Activated CD4-positive, alpha-beta T cell treated with anti-CD3 and anti-CD28 coated beads, Interleukin-2, amount 10 ng/mL, durations not matched to agents 7 days and 5 days (primary cell): ENCODE results near the gene CHTF18. TPM values are rescaled to one million over a fixed set of nuclear protein-coding genes. Genes with fewer than 3 reads are reported as not detected.
"Not testable (repeated sequence)": the region's sequence is repeated elsewhere in the genome, so short reads cannot be mapped to it uniquely, and the experiment has no call there.

Experiments used
- CTCF ChIA-PET: fragments of 350-600 bp; sonication (Branson Sonifier 250); formaldehyde crosslinking; loops from one replicate; lab custom pipeline; 2021; ENCODE audit warnings: antibody characterized with exemption; lab: Charles Lee
- POLR2A ChIA-PET: fragments of 350-600 bp; sonication (Branson Sonifier 250); formaldehyde crosslinking; loops from one replicate; lab custom pipeline; 2021; ENCODE audit warnings: antibody characterized with exemption; lab: Charles Lee
- DNase-seq: peaks from one replicate; pipeline ENCODE4 v3.0.0-alpha.2; 2020
- H3K27ac Mint-ChIP-seq: one replicate; pipeline ENCODE4 v1.8.0; 2021; ENCODE audit warnings: mild to moderate bottlenecking, moderate library complexity, mixed read lengths
- H3K27me3 Mint-ChIP-seq: one replicate; pipeline ENCODE4 v1.8.0; 2021; ENCODE audit warnings: mixed read lengths
- H3K36me3 Mint-ChIP-seq: one replicate; pipeline ENCODE4 v1.8.0; 2021; ENCODE audit warnings: low read depth, mixed read lengths
- H3K4me1 Mint-ChIP-seq: one replicate; pipeline ENCODE4 v1.8.0; 2021; ENCODE audit warnings: mixed read lengths
- H3K4me3 Mint-ChIP-seq: one replicate; pipeline ENCODE4 v1.8.0; 2021; ENCODE audit warnings: mild to moderate bottlenecking, moderate library complexity, mixed read lengths
- H3K9me3 Mint-ChIP-seq: one replicate; pipeline ENCODE4 v1.8.0; 2021; ENCODE audit warnings: mixed read lengths
- total RNA-seq, 2 experiments: library from RNA; stranded (reverse); gene quantifications; one replicate each; pipeline ENCODE4 v1.2.3, GENCODE V29; 2021

CHTF18 gene
- total RNA-seq, 2 experiments from 2014 or later = 85.9 to 111 TPM

- POLR2A ChIA-PET = no interaction called here
- H3K27ac Mint-ChIP-seq = no peak overlapping the region
- H3K36me3 Mint-ChIP-seq = no peaks in the 10 kb centered on the region
- H3K4me1 Mint-ChIP-seq = peaks cover 10% of the 10 kb centered on the region
- CTCF ChIA-PET = interaction anchor here (0.6 kb wide), 3 partner anchors 11 to 349 kb away, joined by 3 read pairs; no protein-coding TSS in a partner anchor
- peaks cover 18% of the 10 kb centered on the region for H3K27me3 Mint-ChIP-seq
- H3K9me3 Mint-ChIP-seq = no peaks in the 10 kb centered on the region
- DNase-seq = no peak
- no peak overlapping the region for H3K4me3 Mint-ChIP-seq
Observed at GRCh38 chr16:814974-815373, 26.6 kb downstream of the CHTF18 start.

- no peak for DNase-seq
- CTCF ChIA-PET = no interaction called here
- Mint-ChIP-seq H3K4me1 (peaks cover 15% of the 10 kb centered on the region), H3K36me3 (no peaks in the 10 kb centered on the region), H3K4me3 (no peak overlapping the region), H3K27ac (no peak overlapping the region), H3K9me3 (no peaks in the 10 kb centered on the region), H3K27me3 (peaks cover 18% of the 10 kb centered on the region)
- POLR2A ChIA-PET = no interaction called here
Observed at GRCh38 chr16:815861-816260, 27.4 kb downstream of the CHTF18 start.

GRCh38 chr16:817001-817906, 28.8 kb downstream of the CHTF18 start:
- H3K4me1 Mint-ChIP-seq = peaks cover 15% of the 10 kb centered on the region
- POLR2A ChIA-PET = no interaction called here
- CTCF ChIA-PET = no interaction called here
- no peaks in the 10 kb centered on the region for H3K36me3 Mint-ChIP-seq
- DNase-seq = no peak
- H3K27ac Mint-ChIP-seq = no peak overlapping the region
- H3K4me3 Mint-ChIP-seq = no peak overlapping the region
- peaks cover 13% of the 10 kb centered on the region for H3K27me3 Mint-ChIP-seq
- H3K9me3 Mint-ChIP-seq = no peaks in the 10 kb centered on the region

GRCh38 chr16:818132-818531, 29.7 kb downstream of the CHTF18 start:
- no peaks in the 10 kb centered on the region for H3K36me3 Mint-ChIP-seq
- H3K4me1 Mint-ChIP-seq = peaks cover 14% of the 10 kb centered on the region
- ChIA-PET POLR2A (no interaction called here), CTCF (no interaction called here)
- H3K27me3 Mint-ChIP-seq = peaks cover 8% of the 10 kb centered on the region
- H3K27ac Mint-ChIP-seq = no peak overlapping the region
- H3K9me3 Mint-ChIP-seq = no peaks in the 10 kb centered on the region
- no peak overlapping the region for H3K4me3 Mint-ChIP-seq
- no peak for DNase-seq

- no peak overlapping the region for H3K27ac Mint-ChIP-seq
- ChIA-PET POLR2A (no interaction called here), CTCF (no interaction called here)
- H3K36me3 Mint-ChIP-seq = no peaks in the 10 kb centered on the region
- H3K4me3 Mint-ChIP-seq = no peak overlapping the region
- H3K4me1 Mint-ChIP-seq = peaks cover 14% of the 10 kb centered on the region
- DNase-seq = no peak
- H3K9me3 Mint-ChIP-seq = no peaks in the 10 kb centered on the region
- H3K27me3 Mint-ChIP-seq = peaks cover 8% of the 10 kb centered on the region
Observed at GRCh38 chr16:818592-818991, 30.2 kb downstream of the CHTF18 start.

- CTCF ChIA-PET = no interaction called here
- peak overlapping the region; percentile 83 for H3K27ac Mint-ChIP-seq
- no peak overlapping the region for H3K4me3 Mint-ChIP-seq
- POLR2A ChIA-PET = no interaction called here
- H3K27me3 Mint-ChIP-seq = peaks cover 4% of the 10 kb centered on the region
- peak; percentile 52 for DNase-seq
- H3K9me3 Mint-ChIP-seq = no peaks in the 10 kb centered on the region
- peaks cover 14% of the 10 kb centered on the region for H3K4me1 Mint-ChIP-seq
- no peaks in the 10 kb centered on the region for H3K36me3 Mint-ChIP-seq
Observed at GRCh38 chr16:819336-820043, 31.1 kb downstream of the CHTF18 start.

- POLR2A ChIA-PET = interaction anchor here (0.6 kb wide), 1 partner anchor 1905 kb away, joined by 3 read pairs; no protein-coding TSS in a partner anchor
- CTCF ChIA-PET, H3K27me3 Mint-ChIP-seq, DNase-seq, H3K9me3 Mint-ChIP-seq, H3K4me3 Mint-ChIP-seq, H3K36me3 Mint-ChIP-seq: not testable (repeated sequence)
- H3K4me1 Mint-ChIP-seq = peaks cover 14% of the 10 kb centered on the region
- H3K27ac Mint-ChIP-seq = peak overlapping the region; percentile 83
Observed at GRCh38 chr16:820044-820408, 31.6 kb downstream of the CHTF18 start.

GRCh38 chr16:820748-821147, 32.3 kb downstream of the CHTF18 start:
- Mint-ChIP-seq H3K27ac (no peak overlapping the region), H3K36me3 (no peaks in the 10 kb centered on the region), H3K4me1 (peaks cover 14% of the 10 kb centered on the region), H3K4me3 (no peak overlapping the region), H3K27me3 (peaks cover 2% of the 10 kb centered on the region), H3K9me3 (no peaks in the 10 kb centered on the region)
- ChIA-PET CTCF (no interaction called here), POLR2A (interaction anchor here (0.6 kb wide), 1 partner anchor 1905 kb away, joined by 3 read pairs; no protein-coding TSS in a partner anchor)
- no peak for DNase-seq

GRCh38 chr16:821751-822150, 33.3 kb downstream of the CHTF18 start:
- Mint-ChIP-seq H3K4me3 (no peak overlapping the region), H3K27me3 (peaks cover 2% of the 10 kb centered on the region), H3K36me3 (no peaks in the 10 kb centered on the region), H3K27ac (no peak overlapping the region), H3K4me1 (peaks cover 14% of the 10 kb centered on the region), H3K9me3 (no peaks in the 10 kb centered on the region)
- ChIA-PET POLR2A (no interaction called here), CTCF (no interaction called here)
- no peak for DNase-seq

GRCh38 chr16:822174-822908, 33.9 kb downstream of the CHTF18 start:
- DNase-seq = no peak
- CTCF ChIA-PET = no interaction called here
- H3K36me3 Mint-ChIP-seq = no peaks in the 10 kb centered on the region
- peaks cover 14% of the 10 kb centered on the region for H3K4me1 Mint-ChIP-seq
- no peaks in the 10 kb centered on the region for H3K9me3 Mint-ChIP-seq
- no peak overlapping the region for H3K4me3 Mint-ChIP-seq
- POLR2A ChIA-PET = no interaction called here
- H3K27me3 Mint-ChIP-seq = peaks cover 2% of the 10 kb centered on the region
- H3K27ac Mint-ChIP-seq = no peak overlapping the region

GRCh38 chr16:822909-823297, 34.5 kb downstream of the CHTF18 start:
- Mint-ChIP-seq H3K9me3 (no peaks in the 10 kb centered on the region), H3K4me1 (peaks cover 14% of the 10 kb centered on the region), H3K27me3 (peaks cover 2% of the 10 kb centered on the region), H3K4me3 (no peak overlapping the region), H3K36me3 (no peaks in the 10 kb centered on the region), H3K27ac (no peak overlapping the region)
- DNase-seq = no peak
- CTCF ChIA-PET = no interaction called here
- POLR2A ChIA-PET = no interaction called here

- ChIA-PET POLR2A (no interaction called here), CTCF (no interaction called here)
- H3K27ac Mint-ChIP-seq = no peak overlapping the region
- DNase-seq = no peak
- no peak overlapping the region for H3K4me3 Mint-ChIP-seq
- no peaks in the 10 kb centered on the region for H3K36me3 Mint-ChIP-seq
- H3K4me1 Mint-ChIP-seq = peaks cover 13% of the 10 kb centered on the region
- H3K27me3 Mint-ChIP-seq = peaks cover 2% of the 10 kb centered on the region
- H3K9me3 Mint-ChIP-seq = no peaks in the 10 kb centered on the region
Observed at GRCh38 chr16:824194-824593, 35.8 kb downstream of the CHTF18 start.

GRCh38 chr16:824601-825000, 36.2 kb downstream of the CHTF18 start:
- POLR2A ChIA-PET = no interaction called here
- no peaks in the 10 kb centered on the region for H3K9me3 Mint-ChIP-seq
- H3K27ac Mint-ChIP-seq = no peak overlapping the region

More at GRCh38 chr16:824601-825000, 36.2 kb downstream of the CHTF18 start:
- DNase-seq = no peak
- Mint-ChIP-seq H3K4me1 (peaks cover 9% of the 10 kb centered on the region), H3K4me3 (no peak overlapping the region), H3K36me3 (no peaks in the 10 kb centered on the region), H3K27me3 (peaks cover 2% of the 10 kb centered on the region)
- CTCF ChIA-PET = no interaction called here
